HepG2 (cell line): ENCODE results near the gene RRP9. TPM values are rescaled to one million over a fixed set of nuclear protein-coding genes. Genes with fewer than 3 reads are reported as not detected.

Experiments
- BRD4 ChIP-seq: sonication (generic); formaldehyde crosslinking; IDR thresholded peaks from 2 replicates; pipeline ENCODE4 v1.4.0; 2020; ENCODE audit warnings: missing genetic modification reagents
- DMAP1 ChIP-seq: IDR thresholded peaks from 2 replicates; pipeline ENCODE4 v1.6.1; 2016
- FOXJ3 ChIP-seq: sonication (generic); formaldehyde crosslinking; IDR thresholded peaks from 2 replicates; pipeline ENCODE4 v1.4.0; 2020; ENCODE audit warnings: missing genetic modification reagents, mild to moderate bottlenecking, borderline replicate concordance
- HNRNPLL ChIP-seq: fragments of 200-400 bp; formaldehyde crosslinking; IDR thresholded peaks from 2 replicates; pipeline ENCODE4 v1.6.1; 2017; ENCODE audit warnings: mild to moderate bottlenecking, low read depth, low read length; ENCODE audit not compliant: poor library complexity, severe bottlenecking
- IRF2 ChIP-seq: IDR thresholded peaks from 2 replicates; pipeline ENCODE4 v1.6.1; 2018; ENCODE audit warnings: missing genetic modification reagents, missing compliant biosample characterization
- IRX3 ChIP-seq: sonication (generic); formaldehyde crosslinking; IDR thresholded peaks from 2 replicates; pipeline ENCODE4 v1.8.1; 2023; ENCODE audit warnings: mild to moderate bottlenecking, low read depth, missing genetic modification reagents, borderline replicate concordance
- KLF6 ChIP-seq: IDR thresholded peaks from 2 replicates; pipeline ENCODE4 v1.8.0; 2016; ENCODE audit warnings: missing biosample characterization, missing genetic modification reagents
- MIXL1 ChIP-seq: IDR thresholded peaks from 2 replicates; pipeline ENCODE4 v1.6.1; 2016
- MYC ChIP-seq: sonication (generic); formaldehyde crosslinking; IDR thresholded peaks from 2 replicates; pipeline ENCODE4 v1.9.0; 2021; ENCODE audit warnings: missing genetic modification reagents, borderline replicate concordance
- MYNN ChIP-seq: sonication (generic); formaldehyde crosslinking; IDR thresholded peaks from 2 replicates; pipeline ENCODE4 v1.4.0; 2020; ENCODE audit warnings: mild to moderate bottlenecking, low read depth, missing genetic modification reagents
- PCBP2 ChIP-seq: fragments of 200-400 bp; formaldehyde crosslinking; optimal IDR thresholded peaks from 2 replicates; pipeline ENCODE3; 2018; ENCODE audit warnings: low read length, low read depth; ENCODE audit not compliant: poor library complexity, severe bottlenecking
- PHF20 ChIP-seq: sonication (generic); formaldehyde crosslinking; IDR thresholded peaks from 2 replicates; pipeline ENCODE4 v1.5.0; 2020; ENCODE audit warnings: mild to moderate bottlenecking, missing genetic modification reagents
- SRSF4 ChIP-seq: fragments of 200-400 bp; formaldehyde crosslinking; IDR thresholded peaks from one replicate; pipeline ENCODE4 v1.6.1; 2018; ENCODE audit warnings: mild to moderate bottlenecking, low read depth, low read length, moderate library complexity; ENCODE audit not compliant: poor library complexity, severe bottlenecking
- U2AF2 ChIP-seq: fragments of 200-400 bp; formaldehyde crosslinking; IDR thresholded peaks from 2 replicates; pipeline ENCODE4 v1.6.1; 2017; ENCODE audit warnings: low read depth, mild to moderate bottlenecking, low read length
- ZNF124 ChIP-seq: sonication (generic); formaldehyde crosslinking; IDR thresholded peaks from 2 replicates; pipeline ENCODE4 v1.4.0; 2020; ENCODE audit warnings: missing genetic modification reagents
- ZNF430 ChIP-seq: sonication (generic); formaldehyde crosslinking; IDR thresholded peaks from 2 replicates; pipeline ENCODE4 v1.9.0; 2021; ENCODE audit warnings: mild to moderate bottlenecking, missing genetic modification reagents
- polyA plus RNA-seq, 8 experiments: library from polyadenylated mRNA; depleted of rRNA in 3 of 8; stranded (reverse) in 7 of 8; unstranded in 1 of 8; fragments of >200 nt; fragmentation: Illumina TruSeq in 4 of 8; extraction: Trizol in 4 of 8; gene quantifications; 2 replicates each; pipeline versions ENCODE4 v1.2.1 to v1.2.3, GENCODE V29; 2011 to 2016; ENCODE audit warnings: low read depth in 4 of 8, missing spikeins in 1 of 8, mixed read lengths in 1 of 8; ENCODE audit not compliant: insufficient read depth in 1 of 8
- total RNA-seq, 5 experiments: library from RNA; depleted of rRNA; stranded (reverse); fragments of >200 nt; fragmentation: Illumina TruSeq; extraction: Trizol; gene quantifications; 2 replicates each; pipeline ENCODE4 v1.2.3, GENCODE V29; 2016; ENCODE audit warnings: low read depth in 1 of 5
- TF ChIP-seq, protein P1 (sequence below): sonication (generic); formaldehyde crosslinking; conservative IDR thresholded peaks from 2 replicates; pipeline ENCODE4 v1.4.0; 2020; ENCODE audit warnings: missing genetic modification reagents
- TF ChIP-seq, protein P2 (sequence below): sonication (generic); formaldehyde crosslinking; conservative IDR thresholded peaks from 2 replicates; pipeline ENCODE4 v1.8.1; 2023; ENCODE audit warnings: missing genetic modification reagents
- TF ChIP-seq, protein P3 (sequence below): IDR thresholded peaks from 2 replicates; pipeline ENCODE4 v1.6.1; 2016
- TF ChIP-seq, protein P4 (sequence below): sonication (generic); formaldehyde crosslinking; conservative IDR thresholded peaks from 2 replicates; pipeline ENCODE4 v1.8.0; 2022; ENCODE audit warnings: missing genetic modification reagents
- TF ChIP-seq, protein P5 (sequence below): sonication (generic); formaldehyde crosslinking; IDR thresholded peaks from 2 replicates; pipeline ENCODE4 v1.9.0; 2021; ENCODE audit warnings: missing genetic modification reagents, borderline replicate concordance
- TF ChIP-seq, protein P6 (sequence below): sonication (generic); IDR thresholded peaks from 2 replicates; pipeline ENCODE4 v1.6.1; 2016; ENCODE audit warnings: low read depth, borderline replicate concordance

The RRP9 gene
- total and polyA plus RNA-seq, 2 of the 13 experiments (the other 11 are each of a cell fraction or from before 2014, with no cell fraction given): 14.8 to 44.0 TPM

DNA sequence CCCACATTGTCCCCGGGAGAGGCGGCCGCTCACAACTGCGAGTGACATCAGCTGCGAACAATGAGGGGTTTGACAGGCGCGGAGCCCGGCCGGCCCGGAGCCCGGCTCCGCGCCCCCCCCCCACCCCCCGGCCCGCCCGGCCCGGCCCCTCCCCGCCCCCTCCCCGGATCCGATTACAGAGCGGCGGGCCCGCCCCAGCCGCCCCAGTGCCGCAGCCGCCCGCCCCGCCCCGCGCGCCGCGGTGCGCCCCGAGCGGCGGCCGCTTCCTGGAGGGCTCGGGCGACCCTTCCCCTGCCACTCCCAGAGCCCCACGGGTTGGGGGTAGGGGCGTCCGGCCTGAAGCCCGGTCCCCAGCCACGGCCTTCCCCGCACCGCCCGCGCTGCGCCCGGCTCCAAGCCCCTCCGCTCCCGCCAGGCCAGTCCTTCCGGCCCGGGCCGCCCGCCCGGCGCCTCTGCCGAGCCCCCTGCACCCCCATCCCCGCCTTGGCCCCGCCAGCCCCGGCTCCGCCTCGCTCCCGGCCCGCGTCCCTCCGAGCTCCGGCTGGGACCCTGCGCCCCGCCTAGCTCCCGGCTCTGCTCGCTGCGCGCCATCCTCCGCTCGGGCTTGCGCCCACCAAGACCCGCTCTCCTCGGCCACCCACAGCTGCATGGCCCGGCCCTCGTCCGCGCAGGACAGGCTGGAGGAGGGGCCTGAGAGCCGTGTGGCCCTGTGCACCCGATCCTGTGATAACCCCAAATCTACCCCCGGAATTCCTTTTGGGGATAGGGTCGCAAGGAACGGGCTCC, 25.9 kb upstream of the RRP9 start, which contains the start of gene PCBP4 (continued):
- no peak for TF ChIP-seq PCBP2
- TF ChIP-seq HNRNPLL: peak; percentile 40
- TF ChIP-seq BRD4: 0 out of 2 replicates have a peak, but pooled peaks have one; percentile 21
- TF ChIP-seq DMAP1 (CRISPR knock-in tag): 0 out of 2 replicates have a peak, but pooled peaks have one; percentile 12
- TF ChIP-seq MIXL1 (CRISPR knock-in tag): no peak
- TF ChIP-seq PHF20 (CRISPR knock-in tag): no peak
- TF ChIP-seq, protein P1, sequence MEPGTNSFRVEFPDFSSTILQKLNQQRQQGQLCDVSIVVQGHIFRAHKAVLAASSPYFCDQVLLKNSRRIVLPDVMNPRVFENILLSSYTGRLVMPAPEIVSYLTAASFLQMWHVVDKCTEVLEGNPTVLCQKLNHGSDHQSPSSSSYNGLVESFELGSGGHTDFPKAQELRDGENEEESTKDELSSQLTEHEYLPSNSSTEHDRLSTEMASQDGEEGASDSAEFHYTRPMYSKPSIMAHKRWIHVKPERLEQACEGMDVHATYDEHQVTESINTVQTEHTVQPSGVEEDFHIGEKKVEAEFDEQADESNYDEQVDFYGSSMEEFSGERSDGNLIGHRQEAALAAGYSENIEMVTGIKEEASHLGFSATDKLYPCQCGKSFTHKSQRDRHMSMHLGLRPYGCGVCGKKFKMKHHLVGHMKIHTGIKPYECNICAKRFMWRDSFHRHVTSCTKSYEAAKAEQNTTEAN (CRISPR knock-in tag): no peak
- no peak for TF ChIP-seq MYNN (CRISPR knock-in tag)
- TF ChIP-seq, protein P2, sequence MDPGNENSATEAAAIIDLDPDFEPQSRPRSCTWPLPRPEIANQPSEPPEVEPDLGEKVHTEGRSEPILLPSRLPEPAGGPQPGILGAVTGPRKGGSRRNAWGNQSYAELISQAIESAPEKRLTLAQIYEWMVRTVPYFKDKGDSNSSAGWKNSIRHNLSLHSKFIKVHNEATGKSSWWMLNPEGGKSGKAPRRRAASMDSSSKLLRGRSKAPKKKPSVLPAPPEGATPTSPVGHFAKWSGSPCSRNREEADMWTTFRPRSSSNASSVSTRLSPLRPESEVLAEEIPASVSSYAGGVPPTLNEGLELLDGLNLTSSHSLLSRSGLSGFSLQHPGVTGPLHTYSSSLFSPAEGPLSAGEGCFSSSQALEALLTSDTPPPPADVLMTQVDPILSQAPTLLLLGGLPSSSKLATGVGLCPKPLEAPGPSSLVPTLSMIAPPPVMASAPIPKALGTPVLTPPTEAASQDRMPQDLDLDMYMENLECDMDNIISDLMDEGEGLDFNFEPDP: no peak
- peak; percentile 45; the same call in 1 of the 2 replicates for TF ChIP-seq ZNF430
- TF ChIP-seq, protein P3, sequence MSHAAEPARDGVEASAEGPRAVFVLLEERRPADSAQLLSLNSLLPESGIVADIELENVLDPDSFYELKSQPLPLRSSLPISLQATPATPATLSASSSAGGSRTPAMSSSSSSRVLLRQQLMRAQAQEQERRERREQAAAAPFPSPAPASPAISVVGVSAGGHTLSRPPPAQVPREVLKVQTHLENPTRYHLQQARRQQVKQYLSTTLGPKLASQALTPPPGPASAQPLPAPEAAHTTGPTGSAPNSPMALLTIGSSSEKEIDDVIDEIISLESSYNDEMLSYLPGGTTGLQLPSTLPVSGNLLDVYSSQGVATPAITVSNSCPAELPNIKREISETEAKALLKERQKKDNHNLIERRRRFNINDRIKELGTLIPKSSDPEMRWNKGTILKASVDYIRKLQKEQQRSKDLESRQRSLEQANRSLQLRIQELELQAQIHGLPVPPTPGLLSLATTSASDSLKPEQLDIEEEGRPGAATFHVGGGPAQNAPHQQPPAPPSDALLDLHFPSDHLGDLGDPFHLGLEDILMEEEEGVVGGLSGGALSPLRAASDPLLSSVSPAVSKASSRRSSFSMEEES (CRISPR knock-in tag): no peak
- TF ChIP-seq MYC (CRISPR knock-in tag): 0 out of 2 replicates have a peak, but pooled peaks have one; percentile 7
- TF ChIP-seq, protein P4, sequence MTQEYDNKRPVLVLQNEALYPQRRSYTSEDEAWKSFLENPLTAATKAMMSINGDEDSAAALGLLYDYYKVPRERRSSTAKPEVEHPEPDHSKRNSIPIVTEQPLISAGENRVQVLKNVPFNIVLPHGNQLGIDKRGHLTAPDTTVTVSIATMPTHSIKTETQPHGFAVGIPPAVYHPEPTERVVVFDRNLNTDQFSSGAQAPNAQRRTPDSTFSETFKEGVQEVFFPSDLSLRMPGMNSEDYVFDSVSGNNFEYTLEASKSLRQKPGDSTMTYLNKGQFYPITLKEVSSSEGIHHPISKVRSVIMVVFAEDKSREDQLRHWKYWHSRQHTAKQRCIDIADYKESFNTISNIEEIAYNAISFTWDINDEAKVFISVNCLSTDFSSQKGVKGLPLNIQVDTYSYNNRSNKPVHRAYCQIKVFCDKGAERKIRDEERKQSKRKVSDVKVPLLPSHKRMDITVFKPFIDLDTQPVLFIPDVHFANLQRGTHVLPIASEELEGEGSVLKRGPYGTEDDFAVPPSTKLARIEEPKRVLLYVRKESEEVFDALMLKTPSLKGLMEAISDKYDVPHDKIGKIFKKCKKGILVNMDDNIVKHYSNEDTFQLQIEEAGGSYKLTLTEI: no peak
- no peak for TF ChIP-seq IRX3 (CRISPR knock-in tag)
- no peak for TF ChIP-seq SRSF4
- TF ChIP-seq, protein P5, sequence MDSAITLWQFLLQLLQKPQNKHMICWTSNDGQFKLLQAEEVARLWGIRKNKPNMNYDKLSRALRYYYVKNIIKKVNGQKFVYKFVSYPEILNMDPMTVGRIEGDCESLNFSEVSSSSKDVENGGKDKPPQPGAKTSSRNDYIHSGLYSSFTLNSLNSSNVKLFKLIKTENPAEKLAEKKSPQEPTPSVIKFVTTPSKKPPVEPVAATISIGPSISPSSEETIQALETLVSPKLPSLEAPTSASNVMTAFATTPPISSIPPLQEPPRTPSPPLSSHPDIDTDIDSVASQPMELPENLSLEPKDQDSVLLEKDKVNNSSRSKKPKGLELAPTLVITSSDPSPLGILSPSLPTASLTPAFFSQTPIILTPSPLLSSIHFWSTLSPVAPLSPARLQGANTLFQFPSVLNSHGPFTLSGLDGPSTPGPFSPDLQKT (CRISPR knock-in tag): no peak
- no peak for TF ChIP-seq FOXJ3 (CRISPR knock-in tag)
- TF ChIP-seq IRF2 (CRISPR knock-in tag): no peak
- TF ChIP-seq, protein P6, sequence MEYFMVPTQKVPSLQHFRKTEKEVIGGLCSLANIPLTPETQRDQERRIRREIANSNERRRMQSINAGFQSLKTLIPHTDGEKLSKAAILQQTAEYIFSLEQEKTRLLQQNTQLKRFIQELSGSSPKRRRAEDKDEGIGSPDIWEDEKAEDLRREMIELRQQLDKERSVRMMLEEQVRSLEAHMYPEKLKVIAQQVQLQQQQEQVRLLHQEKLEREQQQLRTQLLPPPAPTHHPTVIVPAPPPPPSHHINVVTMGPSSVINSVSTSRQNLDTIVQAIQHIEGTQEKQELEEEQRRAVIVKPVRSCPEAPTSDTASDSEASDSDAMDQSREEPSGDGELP: peak; percentile 56; the same call in 1 of the 2 replicates
- 0 out of 2 replicates have a peak, but pooled peaks have one; percentile 15 for TF ChIP-seq ZNF124 (CRISPR knock-in tag)
- TF ChIP-seq U2AF2: no peak
- no peak for TF ChIP-seq KLF6 (CRISPR knock-in tag)
